ENCODE measurements around the gene SRY. TPM values are rescaled to one million over a fixed set of nuclear protein-coding genes. Genes with fewer than 3 reads are reported as not detected.
A peak's percentile ranks its signal among the peaks of the same experiment; 100 is the strongest.

The SRY gene
- total RNA-seq, result not detected

GRCh38 chrY:2787600-2787999, at the start of gene SRY:
SRY (minus strand) TSS chrY:2787682; CDS start chrY:2787603, 79 bp downstream.
- 25% methylated on average over 4 of the region's 9 CpGs; no CpG with 5 or more reads in 1 of the 2 donors for WGBS, 2 donors (ENCODE audit: low coverage in 1 of 2)
- no peaks in the 10 kb centered on the region for H3K36me3 ChIP-seq
- H3K27ac ChIP-seq, result no peak within 1 kb of the TSS
- H3K9me3 ChIP-seq, result no peaks in the 10 kb centered on the region
- TF ChIP-seq EP300 (IDR thresholded peaks at IDR 0.05; ENCODE audit: low read depth), result no peak
- no peak for TF ChIP-seq CTCF (IDR thresholded peaks at IDR 0.05)
- no peak for TF ChIP-seq POLR2A (IDR thresholded peaks at IDR 0.05)
- TF ChIP-seq POLR2AphosphoS5 (IDR thresholded peaks at IDR 0.05), result no peak
- in situ Hi-C loops (cut with MboI; ENCODE audit: low pct_ligation_motif_present in 1 of 4, low pct_unique_long_range_greater_than_20kb in 1 of 4, low sequenced_read_pairs in 3 of 4) (no loop called here), intact Hi-C loops (cut with DNase I; ENCODE audit: low total_unique reads) (no loop called here)
- peaks cover 10% of the 10 kb centered on the region for H3K27me3 ChIP-seq
- no peak for DNase-seq
- no peaks in the 10 kb centered on the region for H3K4me1 ChIP-seq
- H3K4me3 ChIP-seq, result peak within 1 kb of the TSS in 1 of 4 donors; percentile 27

GRCh38 chrY:2837078-2837477, 49.6 kb upstream of the SRY start:
- intact Hi-C loops (cut with DNase I; ENCODE audit: low total_unique reads) (no loop called here), in situ Hi-C loops (cut with MboI; ENCODE audit: low pct_ligation_motif_present in 1 of 4, low pct_unique_long_range_greater_than_20kb in 1 of 4, low sequenced_read_pairs in 3 of 4) (no loop called here)
- TF ChIP-seq POLR2A (IDR thresholded peaks at IDR 0.05) (no peak), POLR2AphosphoS5 (IDR thresholded peaks at IDR 0.05) (no peak), EP300 (IDR thresholded peaks at IDR 0.05; ENCODE audit: low read depth) (no peak), CTCF (IDR thresholded peaks at IDR 0.05) (no peak)
- H3K36me3 ChIP-seq, result no peaks in the 10 kb centered on the region
- no peaks in the 10 kb centered on the region for H3K27me3 ChIP-seq
- peaks cover 0 to under 1% (median 0%) of the 10 kb centered on the region in 4 donors for H3K4me1 ChIP-seq
- H3K4me3 ChIP-seq, result no peak overlapping the region
- no peak for DNase-seq
- H3K27ac ChIP-seq, result no peak overlapping the region
- WGBS, 2 donors (ENCODE audit: low coverage in 1 of 2), result no CpG with 5 or more reads among the region's 2 CpGs
- no peaks in the 10 kb centered on the region for H3K9me3 ChIP-seq

GRCh38 chrY:2835230-2835629, 47.7 kb upstream of the SRY start:
- no peak for DNase-seq
- intact Hi-C loops (cut with DNase I; ENCODE audit: low total_unique reads) (no loop called here), in situ Hi-C loops (cut with MboI; ENCODE audit: low pct_ligation_motif_present in 1 of 4, low pct_unique_long_range_greater_than_20kb in 1 of 4, low sequenced_read_pairs in 3 of 4) (no loop called here)
- H3K4me3 ChIP-seq, result no peak overlapping the region
- no peaks in the 10 kb centered on the region for H3K27me3 ChIP-seq
- H3K36me3 ChIP-seq, result no peaks in the 10 kb centered on the region
- no peak overlapping the region for H3K27ac ChIP-seq
- H3K9me3 ChIP-seq, result no peaks in the 10 kb centered on the region
- H3K4me1 ChIP-seq, result no peaks in the 10 kb centered on the region
- TF ChIP-seq POLR2A (IDR thresholded peaks at IDR 0.05) (no peak), CTCF (IDR thresholded peaks at IDR 0.05) (no peak), EP300 (IDR thresholded peaks at IDR 0.05; ENCODE audit: low read depth) (no peak), POLR2AphosphoS5 (IDR thresholded peaks at IDR 0.05) (no peak)

- TF ChIP-seq EP300 (IDR thresholded peaks at IDR 0.05; ENCODE audit: low read depth) (no peak), CTCF (IDR thresholded peaks at IDR 0.05) (no peak), POLR2AphosphoS5 (IDR thresholded peaks at IDR 0.05) (no peak), POLR2A (IDR thresholded peaks at IDR 0.05) (no peak)
- DNase-seq, result no peak
- in situ Hi-C loops (cut with MboI; ENCODE audit: low pct_ligation_motif_present in 1 of 4, low pct_unique_long_range_greater_than_20kb in 1 of 4, low sequenced_read_pairs in 3 of 4) (no loop called here), intact Hi-C loops (cut with DNase I; ENCODE audit: low total_unique reads) (no loop called here)
- H3K4me1 ChIP-seq, result no peaks in the 10 kb centered on the region
- H3K27ac ChIP-seq, result no peak overlapping the region
- WGBS, 2 donors (ENCODE audit: low coverage in 1 of 2), result no CpG with 5 or more reads among the region's 5 CpGs
- no peaks in the 10 kb centered on the region for H3K9me3 ChIP-seq
- H3K4me3 ChIP-seq, result no peak overlapping the region
- no peaks in the 10 kb centered on the region for H3K36me3 ChIP-seq
- no peaks in the 10 kb centered on the region for H3K27me3 ChIP-seq
These were observed 41.0 kb upstream of the SRY start for GRCh38 chrY:2828497-2828896.

Data from transverse colon (tissue), 4 donors.